A673 (cell line): ENCODE data around the gene NRXN2.

ENCODE experiments used
- CTCF ChIP-seq: fragments of 300-800, 200-600 bp; sonication (generic); conservative IDR thresholded peaks from 2 replicates; pipeline ENCODE4 v1.5.1; 2017; ENCODE audit warnings: low read depth, mild to moderate bottlenecking, antibody characterized with exemption, low read length, moderate library complexity, mixed read lengths
- EZH2 ChIP-seq: fragments of 200-600 bp; sonication (generic); IDR thresholded peaks from 2 replicates; pipeline ENCODE4 v1.6.1; 2017; ENCODE audit warnings: borderline replicate concordance, low read depth, mild to moderate bottlenecking, mixed read lengths, antibody characterized with exemption, low read length; ENCODE audit not compliant: poor library complexity, severe bottlenecking

GRCh38 chr11:64694821-64695365, 28.1 kb downstream of the NRXN2 start:
- no peak for TF ChIP-seq CTCF
- TF ChIP-seq EZH2 = no peak
